SK-N-MC (cell line): Measurements from ENCODE around the gene ZDHHC1.

Experiments used
- EZH2 ChIP-seq: fragments of 200-600 bp; sonication (generic); IDR thresholded peaks from one replicate; pipeline ENCODE4 v1.6.1; 2017; ENCODE audit warnings: antibody characterized with exemption
- FOXP2 ChIP-seq: optimal IDR thresholded peaks from 2 replicates; pipeline ENCODE3; 2011; ENCODE audit warnings: mild to moderate bottlenecking, moderate library complexity; ENCODE audit not compliant: insufficient read depth; ENCODE audit errors: extremely low read length, control extremely low read depth
- POLR2AphosphoS5 ChIP-seq: IDR thresholded peaks from 2 replicates; pipeline ENCODE4 v1.6.1; 2012; ENCODE audit warnings: mild to moderate bottlenecking, low read depth, low read length, borderline replicate concordance

GRCh38 chr16:67397812-67398545 lies 18.3 kb downstream of the ZDHHC1 start:
- no peak for TF ChIP-seq POLR2AphosphoS5
- TF ChIP-seq EZH2 = no peak
- TF ChIP-seq FOXP2 = no peak
